ENCODE results near the gene HCN2. TPM values are rescaled to one million over a fixed set of nuclear protein-coding genes. Genes with fewer than 3 reads are reported as not detected.
"Not testable (repeated sequence)": the region's sequence is repeated elsewhere in the genome, so short reads cannot be mapped to it uniquely, and the experiment has no call there.

Gene HCN2
- total and polyA plus RNA-seq, 2 of the 13 experiments (the other 11 are each of a cell fraction or from before 2014, with no cell fraction given) = 0.01 TPM; not detected in 1

DNA sequence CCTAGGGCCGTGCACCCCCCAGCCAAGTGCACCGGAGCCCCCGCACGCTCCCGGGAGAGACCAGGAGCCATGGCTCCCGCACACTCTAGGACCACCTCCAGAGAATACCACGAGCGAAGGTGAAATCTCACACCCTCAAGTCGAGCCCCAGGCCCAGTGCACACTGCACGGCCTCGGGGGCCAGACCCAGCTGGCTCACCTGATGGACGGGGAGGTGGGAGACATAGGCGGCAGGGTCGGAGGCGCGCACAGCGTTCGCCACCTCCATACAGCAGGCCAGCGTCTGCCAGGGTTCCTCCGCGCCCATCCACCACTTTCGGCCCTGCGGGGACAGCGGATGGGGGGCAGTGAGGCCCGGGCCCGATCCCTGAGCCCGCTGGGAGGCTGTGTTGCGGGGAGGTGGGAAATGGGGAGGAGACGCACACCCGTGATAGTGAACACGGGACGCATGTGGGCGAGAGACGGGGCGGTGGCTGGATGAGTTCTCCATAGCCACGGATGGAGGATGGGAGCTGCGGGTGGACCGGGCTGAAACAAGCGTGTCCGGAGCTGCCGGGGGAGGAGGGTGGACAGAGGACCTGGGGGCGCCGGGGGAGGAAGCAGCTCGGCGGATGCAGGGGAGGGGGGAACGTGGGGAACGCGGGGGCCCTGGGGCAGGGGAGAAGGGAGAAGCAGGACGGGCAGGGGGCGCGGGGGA, 30.6 kb downstream of the HCN2 start:
- no peak overlapping the region for H2AFZ ChIP-seq (ENCODE audit: low read length)
- no TSS peak for BruUV-seq (replicated peaks)
- in situ Hi-C loops (cut with HindIII; ENCODE audit: extremely low pct_ligation_motif_present, low pct_unique_long_range_greater_than_20kb) (no loop called here), intact Hi-C loops (cut with micrococcal nuclease; ENCODE audit: unreplicated experiment) (no loop called here)
- H3K4me2 ChIP-seq (ENCODE audit: low read depth, low read length) = no peak overlapping the region
- TF ChIP-seq, protein P1, sequence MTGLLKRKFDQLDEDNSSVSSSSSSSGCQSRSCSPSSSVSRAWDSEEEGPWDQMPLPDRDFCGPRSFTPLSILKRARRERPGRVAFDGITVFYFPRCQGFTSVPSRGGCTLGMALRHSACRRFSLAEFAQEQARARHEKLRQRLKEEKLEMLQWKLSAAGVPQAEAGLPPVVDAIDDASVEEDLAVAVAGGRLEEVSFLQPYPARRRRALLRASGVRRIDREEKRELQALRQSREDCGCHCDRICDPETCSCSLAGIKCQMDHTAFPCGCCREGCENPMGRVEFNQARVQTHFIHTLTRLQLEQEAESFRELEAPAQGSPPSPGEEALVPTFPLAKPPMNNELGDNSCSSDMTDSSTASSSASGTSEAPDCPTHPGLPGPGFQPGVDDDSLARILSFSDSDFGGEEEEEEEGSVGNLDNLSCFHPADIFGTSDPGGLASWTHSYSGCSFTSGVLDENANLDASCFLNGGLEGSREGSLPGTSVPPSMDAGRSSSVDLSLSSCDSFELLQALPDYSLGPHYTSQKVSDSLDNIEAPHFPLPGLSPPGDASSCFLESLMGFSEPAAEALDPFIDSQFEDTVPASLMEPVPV (CRISPR knock-in tag; IDR thresholded peaks at IDR 0.05) = no peak
- no peak for TF ChIP-seq SP2 (CRISPR knock-in tag; IDR thresholded peaks at IDR 0.05)
- TF ChIP-seq, protein P2, sequence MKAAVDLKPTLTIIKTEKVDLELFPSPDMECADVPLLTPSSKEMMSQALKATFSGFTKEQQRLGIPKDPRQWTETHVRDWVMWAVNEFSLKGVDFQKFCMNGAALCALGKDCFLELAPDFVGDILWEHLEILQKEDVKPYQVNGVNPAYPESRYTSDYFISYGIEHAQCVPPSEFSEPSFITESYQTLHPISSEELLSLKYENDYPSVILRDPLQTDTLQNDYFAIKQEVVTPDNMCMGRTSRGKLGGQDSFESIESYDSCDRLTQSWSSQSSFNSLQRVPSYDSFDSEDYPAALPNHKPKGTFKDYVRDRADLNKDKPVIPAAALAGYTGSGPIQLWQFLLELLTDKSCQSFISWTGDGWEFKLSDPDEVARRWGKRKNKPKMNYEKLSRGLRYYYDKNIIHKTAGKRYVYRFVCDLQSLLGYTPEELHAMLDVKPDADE (CRISPR knock-in tag; IDR thresholded peaks at IDR 0.05) = no peak
- no peak for TF ChIP-seq SATB2 (CRISPR knock-in tag; IDR thresholded peaks at IDR 0.05)
- no peak for TF ChIP-seq TCF7L2 (IDR thresholded peaks at IDR 0.05; ENCODE audit: low read depth, low read length)
- no peak for TF ChIP-seq ZNF777 (CRISPR knock-in tag; IDR thresholded peaks at IDR 0.05)
- TF ChIP-seq ZNF550 (CRISPR knock-in tag; IDR thresholded peaks at IDR 0.05; ENCODE audit: borderline replicate concordance) = no peak
- no peak for TF ChIP-seq PAF1 (CRISPR knock-in tag; IDR thresholded peaks at IDR 0.05)
- no peak for TF ChIP-seq ZNF329 (CRISPR knock-in tag; IDR thresholded peaks at IDR 0.05; ENCODE audit: low read depth)
- TF ChIP-seq CC2D1A (CRISPR knock-in tag; IDR thresholded peaks at IDR 0.05) = no peak
- TF ChIP-seq TARDBP (CRISPR knock-in tag; IDR thresholded peaks at IDR 0.05) = no peak
- TF ChIP-seq, protein P3, sequence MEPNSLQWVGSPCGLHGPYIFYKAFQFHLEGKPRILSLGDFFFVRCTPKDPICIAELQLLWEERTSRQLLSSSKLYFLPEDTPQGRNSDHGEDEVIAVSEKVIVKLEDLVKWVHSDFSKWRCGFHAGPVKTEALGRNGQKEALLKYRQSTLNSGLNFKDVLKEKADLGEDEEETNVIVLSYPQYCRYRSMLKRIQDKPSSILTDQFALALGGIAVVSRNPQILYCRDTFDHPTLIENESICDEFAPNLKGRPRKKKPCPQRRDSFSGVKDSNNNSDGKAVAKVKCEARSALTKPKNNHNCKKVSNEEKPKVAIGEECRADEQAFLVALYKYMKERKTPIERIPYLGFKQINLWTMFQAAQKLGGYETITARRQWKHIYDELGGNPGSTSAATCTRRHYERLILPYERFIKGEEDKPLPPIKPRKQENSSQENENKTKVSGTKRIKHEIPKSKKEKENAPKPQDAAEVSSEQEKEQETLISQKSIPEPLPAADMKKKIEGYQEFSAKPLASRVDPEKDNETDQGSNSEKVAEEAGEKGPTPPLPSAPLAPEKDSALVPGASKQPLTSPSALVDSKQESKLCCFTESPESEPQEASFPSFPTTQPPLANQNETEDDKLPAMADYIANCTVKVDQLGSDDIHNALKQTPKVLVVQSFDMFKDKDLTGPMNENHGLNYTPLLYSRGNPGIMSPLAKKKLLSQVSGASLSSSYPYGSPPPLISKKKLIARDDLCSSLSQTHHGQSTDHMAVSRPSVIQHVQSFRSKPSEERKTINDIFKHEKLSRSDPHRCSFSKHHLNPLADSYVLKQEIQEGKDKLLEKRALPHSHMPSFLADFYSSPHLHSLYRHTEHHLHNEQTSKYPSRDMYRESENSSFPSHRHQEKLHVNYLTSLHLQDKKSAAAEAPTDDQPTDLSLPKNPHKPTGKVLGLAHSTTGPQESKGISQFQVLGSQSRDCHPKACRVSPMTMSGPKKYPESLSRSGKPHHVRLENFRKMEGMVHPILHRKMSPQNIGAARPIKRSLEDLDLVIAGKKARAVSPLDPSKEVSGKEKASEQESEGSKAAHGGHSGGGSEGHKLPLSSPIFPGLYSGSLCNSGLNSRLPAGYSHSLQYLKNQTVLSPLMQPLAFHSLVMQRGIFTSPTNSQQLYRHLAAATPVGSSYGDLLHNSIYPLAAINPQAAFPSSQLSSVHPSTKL (CRISPR knock-in tag; IDR thresholded peaks at IDR 0.05) = no peak
- TF ChIP-seq AKAP8 (CRISPR knock-in tag; IDR thresholded peaks at IDR 0.05) = no peak
- no peak overlapping the region for H3K27ac ChIP-seq (ENCODE audit: extremely low read length, insufficient read depth, low read length)
- no peaks in the 10 kb centered on the region for H3K27me3 ChIP-seq (ENCODE audit: control insufficient read depth in 1 of 2, insufficient read depth in 2 of 2, low read length in 2 of 2)
- DNase-seq (ENCODE audit: low spot score) (no peak), ATAC-seq (no peak), FAIRE-seq (no peak)
- H4K20me1 ChIP-seq (ENCODE audit: insufficient read depth, low read length) = no peaks in the 10 kb centered on the region
- peaks cover 10 to 33% of the 10 kb centered on the region in 2 experiments for H3K36me3 ChIP-seq (replicated peaks in 1 of 2; ENCODE audit: control insufficient read depth in 1 of 2, insufficient read depth in 2 of 2, low read length in 2 of 2)
- H3K4me3 ChIP-seq (replicated peaks in 1 of 3; ENCODE audit: insufficient read depth in 1 of 3, low read depth in 2 of 3, low read length in 3 of 3) = no peak overlapping the region
- no peak overlapping the region for H3K9ac ChIP-seq (ENCODE audit: insufficient read depth, low read depth, low read length)
- POLR2A ChIA-PET = interaction anchor here (0.6 kb wide), 1 partner anchor 64 kb away, joined by 3 read pairs; no protein-coding TSS in a partner anchor
- H3K79me2 ChIP-seq (ENCODE audit: insufficient read depth, low read length) = no peaks in the 10 kb centered on the region
- CTCF ChIA-PET (ENCODE audit: low intra/inter-chr PET ratio, low total read pairs) = no interaction called here
- 97% methylated on average over 48 of the region's 51 CpGs for WGBS (ENCODE audit: low lambda C conversion rate)
- H3K9me3 ChIP-seq (ENCODE audit: low read length) = no peaks in the 10 kb centered on the region
- H3K4me1 ChIP-seq (ENCODE audit: insufficient read depth, low read length) = no peaks in the 10 kb centered on the region

- H3K4me1 ChIP-seq (ENCODE audit: insufficient read depth, low read length); DNase-seq (ENCODE audit: low spot score); FAIRE-seq; CTCF ChIA-PET (ENCODE audit: low intra/inter-chr PET ratio, low total read pairs); H3K79me2 ChIP-seq (ENCODE audit: insufficient read depth, low read length); BruUV-seq (replicated peaks); H3K4me3 ChIP-seq (replicated peaks in 1 of 3; ENCODE audit: insufficient read depth in 1 of 3, low read depth in 2 of 3, low read length in 3 of 3); intact Hi-C loops (cut with micrococcal nuclease; ENCODE audit: unreplicated experiment); POLR2A ChIA-PET; H4K20me1 ChIP-seq (ENCODE audit: insufficient read depth, low read length); H2AFZ ChIP-seq (ENCODE audit: low read length); in situ Hi-C loops (cut with HindIII; ENCODE audit: extremely low pct_ligation_motif_present, low pct_unique_long_range_greater_than_20kb); H3K4me2 ChIP-seq (ENCODE audit: low read depth, low read length); H3K9me3 ChIP-seq (ENCODE audit: low read length); H3K27ac ChIP-seq (ENCODE audit: extremely low read length, insufficient read depth, low read length); ATAC-seq; H3K9ac ChIP-seq (ENCODE audit: insufficient read depth, low read depth, low read length); H3K27me3 ChIP-seq (ENCODE audit: control insufficient read depth in 1 of 2, insufficient read depth in 2 of 2, low read length in 2 of 2): not testable (repeated sequence)
- 98% methylated on average over 23 of the region's 48 CpGs for WGBS (ENCODE audit: low lambda C conversion rate)
- peaks cover 11 to 35% of the 10 kb centered on the region in 2 experiments for H3K36me3 ChIP-seq (replicated peaks in 1 of 2; ENCODE audit: control insufficient read depth in 1 of 2, insufficient read depth in 2 of 2, low read length in 2 of 2)
Measured at GRCh38 chr19:621191-621590, 31.5 kb downstream of the HCN2 start.

Measured in HepG2 (cell line).